Measurements from ENCODE around the gene JAM2.

JAM2 gene, protein sequence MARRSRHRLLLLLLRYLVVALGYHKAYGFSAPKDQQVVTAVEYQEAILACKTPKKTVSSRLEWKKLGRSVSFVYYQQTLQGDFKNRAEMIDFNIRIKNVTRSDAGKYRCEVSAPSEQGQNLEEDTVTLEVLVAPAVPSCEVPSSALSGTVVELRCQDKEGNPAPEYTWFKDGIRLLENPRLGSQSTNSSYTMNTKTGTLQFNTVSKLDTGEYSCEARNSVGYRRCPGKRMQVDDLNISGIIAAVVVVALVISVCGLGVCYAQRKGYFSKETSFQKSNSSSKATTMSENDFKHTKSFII

DNA sequence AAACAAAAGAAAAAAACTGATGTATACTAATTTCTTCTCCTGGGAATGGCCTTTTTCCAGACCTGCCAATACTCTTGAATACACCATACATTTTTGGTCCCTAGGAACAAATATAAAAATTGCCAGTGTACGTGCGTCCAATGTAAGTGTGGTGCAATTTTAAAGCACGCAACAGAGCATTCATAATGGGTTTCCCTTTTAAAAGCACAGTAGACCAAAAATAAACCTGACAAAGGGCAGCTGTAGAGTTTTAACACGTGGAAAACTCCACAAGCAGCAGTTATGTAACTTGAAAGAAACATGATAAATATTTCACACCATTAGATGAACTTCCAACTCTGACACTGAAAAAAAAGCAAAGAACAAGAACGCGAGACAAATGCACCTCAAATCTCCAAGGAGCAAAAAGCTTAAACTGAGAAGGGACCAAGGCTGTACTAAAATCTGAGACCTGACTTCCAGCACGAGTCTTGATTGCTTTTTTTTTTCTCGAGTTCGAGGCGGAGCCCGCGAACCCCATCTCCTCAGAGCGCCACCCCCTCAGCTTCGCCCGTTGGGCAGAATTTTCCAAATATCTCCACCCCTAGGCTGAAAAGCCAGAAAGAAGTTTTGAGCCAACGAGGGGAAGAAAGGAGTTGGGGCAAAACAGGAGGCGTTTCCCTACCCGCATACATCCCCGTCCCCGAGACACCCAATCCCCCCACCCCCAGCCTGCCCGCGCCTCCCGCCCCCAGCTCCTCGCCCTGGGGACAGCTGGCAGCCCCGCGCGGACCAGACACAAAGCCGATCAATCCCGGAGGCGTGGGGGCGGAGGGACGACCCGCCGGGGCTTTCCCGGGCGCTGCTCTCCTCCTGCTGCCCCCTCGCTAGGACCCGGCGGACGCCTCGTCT, at the start of gene JAM2:
TSS of gene JAM2 (plus strand) at position 599 of the 891 bp plus-strand sequence. CDS start 564 bp downstream, outside the sequence.
- peak; percentile 78 for DNase-seq (ENCODE audit: low spot score)

GRCh38 chr21:25589887-25590286, 49.2 kb upstream of the JAM2 start:
- TF ChIP-seq, protein P1, sequence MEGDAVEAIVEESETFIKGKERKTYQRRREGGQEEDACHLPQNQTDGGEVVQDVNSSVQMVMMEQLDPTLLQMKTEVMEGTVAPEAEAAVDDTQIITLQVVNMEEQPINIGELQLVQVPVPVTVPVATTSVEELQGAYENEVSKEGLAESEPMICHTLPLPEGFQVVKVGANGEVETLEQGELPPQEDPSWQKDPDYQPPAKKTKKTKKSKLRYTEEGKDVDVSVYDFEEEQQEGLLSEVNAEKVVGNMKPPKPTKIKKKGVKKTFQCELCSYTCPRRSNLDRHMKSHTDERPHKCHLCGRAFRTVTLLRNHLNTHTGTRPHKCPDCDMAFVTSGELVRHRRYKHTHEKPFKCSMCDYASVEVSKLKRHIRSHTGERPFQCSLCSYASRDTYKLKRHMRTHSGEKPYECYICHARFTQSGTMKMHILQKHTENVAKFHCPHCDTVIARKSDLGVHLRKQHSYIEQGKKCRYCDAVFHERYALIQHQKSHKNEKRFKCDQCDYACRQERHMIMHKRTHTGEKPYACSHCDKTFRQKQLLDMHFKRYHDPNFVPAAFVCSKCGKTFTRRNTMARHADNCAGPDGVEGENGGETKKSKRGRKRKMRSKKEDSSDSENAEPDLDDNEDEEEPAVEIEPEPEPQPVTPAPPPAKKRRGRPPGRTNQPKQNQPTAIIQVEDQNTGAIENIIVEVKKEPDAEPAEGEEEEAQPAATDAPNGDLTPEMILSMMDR (IDR thresholded peaks at IDR 0.05; ENCODE audit: extremely low read depth, insufficient read depth, missing control alignments): no peak
- DNase-seq (ENCODE audit: low spot score): no peak
- in situ Hi-C loops (cut with MboI; ENCODE audit: low pct_unique_long_range_greater_than_20kb, low sequenced_read_pairs, unreplicated experiment): no loop called here

More for the DNA sequence above, at the start of gene JAM2:
- TF ChIP-seq, protein P1 (IDR thresholded peaks at IDR 0.05; ENCODE audit: extremely low read depth, insufficient read depth, missing control alignments): no peak
- in situ Hi-C loops (cut with MboI; ENCODE audit: low pct_unique_long_range_greater_than_20kb, low sequenced_read_pairs, unreplicated experiment): no loop called here

DNA sequence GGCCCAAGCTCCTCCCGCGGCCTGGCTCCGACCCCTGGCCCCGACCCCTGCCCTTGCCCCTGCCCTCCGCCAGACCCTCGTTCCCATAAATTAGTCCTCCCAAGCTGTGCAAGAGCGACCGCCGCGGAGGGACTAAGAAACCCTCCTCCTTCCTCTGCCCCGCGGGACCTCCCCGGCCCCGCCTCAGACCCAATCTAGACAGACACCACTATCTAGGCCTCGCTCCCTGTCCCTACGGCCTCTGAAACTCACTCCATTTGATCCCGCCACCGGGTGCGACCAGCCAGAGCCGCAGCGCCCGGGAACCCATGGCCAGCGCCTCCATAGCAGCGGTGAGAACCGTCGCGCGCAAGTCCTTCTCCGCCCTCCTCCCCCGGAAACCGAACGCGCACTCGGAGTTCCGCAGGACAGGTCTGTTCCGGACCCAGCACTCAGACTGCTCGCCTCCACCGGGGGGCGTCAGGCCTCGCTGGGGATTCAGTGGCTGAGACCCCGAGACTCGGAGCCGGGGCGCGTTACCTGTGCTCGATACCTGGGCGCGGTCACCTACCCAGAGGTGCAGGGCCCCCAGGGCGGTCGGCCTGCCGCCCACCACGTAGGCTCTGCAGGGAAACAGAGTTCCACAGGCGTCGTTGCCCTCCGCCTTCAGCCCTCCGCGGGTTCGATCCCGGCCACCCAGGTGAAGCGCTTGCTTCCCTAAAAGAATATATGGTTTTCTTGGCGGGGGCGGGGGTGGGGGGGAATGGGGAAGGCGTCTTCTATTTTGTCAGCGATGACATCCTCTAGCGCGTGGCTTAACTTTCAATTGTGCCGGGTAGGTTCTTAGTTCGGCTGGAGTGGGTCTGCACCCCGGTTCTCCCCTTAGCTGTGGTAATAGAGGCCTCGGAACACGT, 31.7 kb upstream of the JAM2 start, which contains the start of gene MRPL39:
TSS of gene MRPL39 (minus strand) at position 331 of the 893 bp plus-strand sequence. CDS start at position 325, 6 bp downstream.
- DNase-seq (ENCODE audit: low spot score): peak; percentile 92
- in situ Hi-C loops (cut with MboI; ENCODE audit: low pct_unique_long_range_greater_than_20kb, low sequenced_read_pairs, unreplicated experiment): loop anchor here (10.0 to 25.0 kb wide), 2 partner anchors 117 to 1105 kb away; no protein-coding TSS in a partner anchor
- TF ChIP-seq, protein P1 (IDR thresholded peaks at IDR 0.05; ENCODE audit: extremely low read depth, insufficient read depth, missing control alignments): peak; percentile 88

GRCh38 chr21:25608044-25608737, 30.9 kb upstream of the JAM2 start:
- in situ Hi-C loops (cut with MboI; ENCODE audit: low pct_unique_long_range_greater_than_20kb, low sequenced_read_pairs, unreplicated experiment): loop anchor here (10.0 to 25.0 kb wide), 2 partner anchors 117 to 1104 kb away; no protein-coding TSS in a partner anchor
- peak; percentile 83 for DNase-seq (ENCODE audit: low spot score)
- TF ChIP-seq, protein P1 (IDR thresholded peaks at IDR 0.05; ENCODE audit: extremely low read depth, insufficient read depth, missing control alignments): peak; percentile 92

DNA sequence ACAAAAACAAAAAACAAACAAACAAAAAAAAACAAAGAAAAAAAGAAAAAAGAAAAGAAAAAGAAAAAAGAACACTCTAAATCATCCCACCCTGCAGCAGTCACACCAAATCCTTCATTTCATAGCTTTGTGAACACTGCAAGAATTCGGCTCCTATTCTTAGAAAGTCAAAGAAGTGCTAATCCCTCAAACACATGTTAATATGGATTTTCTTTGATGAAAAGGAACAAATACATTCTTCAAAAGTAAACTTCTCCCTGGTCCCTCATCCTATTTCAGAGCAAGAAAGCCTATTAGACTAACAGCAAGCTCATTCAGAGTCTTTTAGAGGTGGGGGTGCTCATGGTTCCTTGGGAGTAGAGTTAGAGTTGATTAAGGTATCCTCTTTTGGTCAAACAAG, 24.6 kb upstream of the JAM2 start:
- TF ChIP-seq, protein P1 (IDR thresholded peaks at IDR 0.05; ENCODE audit: extremely low read depth, insufficient read depth, missing control alignments): no peak
- DNase-seq (ENCODE audit: low spot score): no peak
- in situ Hi-C loops (cut with MboI; ENCODE audit: low pct_unique_long_range_greater_than_20kb, low sequenced_read_pairs, unreplicated experiment): loop anchor here (10.0 to 25.0 kb wide), 2 partner anchors 250 to 1098 kb away; no protein-coding TSS in a partner anchor

Data from GM13977 (cell line).